Ascending aorta (tissue), 2 donors: Measurements from ENCODE around the gene PRR15L. TPM values are rescaled to one million over a fixed set of nuclear protein-coding genes. Genes with fewer than 3 reads are reported as not detected.
"Not testable (repeated sequence)": the region's sequence is repeated elsewhere in the genome, so short reads cannot be mapped to it uniquely, and the experiment has no call there.

Experiments
- DNase-seq, 2 donors: peaks; one replicate each; pipeline ENCODE4 v3.0.0-alpha.2; 2019; ENCODE audit warnings: low spot score in 2 of 2
- H3K27ac ChIP-seq, 2 donors: fragments of 200-600 bp; sonication (generic); one replicate each; pipeline ENCODE4 v1.5.1; 2016 to 2017; ENCODE audit warnings: mild to moderate bottlenecking in 1 of 2
- H3K27me3 ChIP-seq: fragments of 200-600 bp; sonication (generic); one replicate; pipeline ENCODE4 v1.5.1; 2017
- H3K36me3 ChIP-seq, 2 donors: fragments of 200-600 bp; sonication (generic); one replicate each; pipeline ENCODE4 v1.5.1; 2016
- H3K4me1 ChIP-seq, 2 donors: fragments of 200-600 bp; sonication (generic); one replicate each; pipeline ENCODE4 v1.5.1; 2016 to 2017; ENCODE audit warnings: mild to moderate bottlenecking in 1 of 2
- H3K4me3 ChIP-seq, 2 donors: fragments of 200-600 bp; sonication (generic); one replicate each; pipeline ENCODE4 v1.5.1; 2016 to 2017; ENCODE audit warnings: mild to moderate bottlenecking in 1 of 2
- H3K9me3 ChIP-seq, 2 donors: fragments of 200-600 bp; sonication (generic); one replicate each; pipeline ENCODE4 v1.5.1; 2016
- CTCF ChIP-seq, 3 experiments: fragments of 200-600 bp in 2 of 3; fragments of 450-650 bp in 1 of 3; sonication (generic) in 2 of 3; IDR thresholded peaks; one replicate each; pipeline ENCODE4 v1.5.1; 2016 to 2019; ENCODE audit warnings: antibody characterized with exemption in 3 of 3, mild to moderate bottlenecking in 1 of 3, moderate library complexity in 1 of 3
- intact Hi-C: fragments of 100-400 bp; cut with DNase I; formaldehyde crosslinking; loops from one replicate; pipeline ENCODE4 v1.15.1; 2023
- total RNA-seq: library from RNA; depleted of rRNA; stranded (reverse); fragments of >200 nt; gene quantifications from one replicate; pipeline ENCODE4 v1.1.0, GENCODE V29; 2016

The PRR15L gene
- total RNA-seq, 1 donor from 2014 or later: not detected

- intact Hi-C loops: no loop called here
- H3K27ac ChIP-seq: no peak overlapping the region
- H3K36me3 ChIP-seq: peaks cover 0 to 3% of the 10 kb centered on the region in 2 donors
- DNase-seq: no peak
- H3K9me3 ChIP-seq: no peaks in the 10 kb centered on the region
- H3K27me3 ChIP-seq: no peaks in the 10 kb centered on the region
- H3K4me1 ChIP-seq: peaks cover 7 to 10% of the 10 kb centered on the region in 2 donors
- no peak overlapping the region for H3K4me3 ChIP-seq
- no peak for TF ChIP-seq CTCF (IDR thresholded peaks at IDR 0.05)
These were observed 19.7 kb downstream of the PRR15L start for GRCh38 chr17:47937941-47938340.

GRCh38 chr17:47935961-47936360 is 21.7 kb downstream of the PRR15L start:
- intact Hi-C loops: no loop called here

DNA sequence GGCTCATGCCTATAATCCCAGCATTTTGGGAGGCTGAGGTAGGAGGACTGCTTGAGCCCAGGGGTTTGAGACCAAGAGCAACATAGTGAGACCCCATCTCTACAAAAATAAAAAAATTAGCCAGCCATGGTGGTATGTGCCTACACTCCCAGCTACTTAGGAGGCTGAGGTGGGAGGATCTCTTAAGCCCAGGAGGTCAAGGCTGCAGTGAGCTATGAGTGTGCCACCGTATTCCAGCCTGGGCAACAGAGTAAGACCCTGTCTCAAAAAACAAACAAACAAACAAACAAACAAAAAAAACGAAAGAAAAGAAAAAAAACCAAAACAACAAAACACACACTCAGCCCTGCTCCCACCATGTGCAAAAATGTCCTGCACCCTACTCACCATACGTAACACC is 22.2 kb downstream of the PRR15L start:
- DNase-seq, H3K27me3 ChIP-seq, H3K9me3 ChIP-seq, H3K36me3 ChIP-seq, H3K4me3 ChIP-seq, H3K27ac ChIP-seq, intact Hi-C loops, H3K4me1 ChIP-seq: not testable (repeated sequence)

More at GRCh38 chr17:47935961-47936360, 21.7 kb downstream of the PRR15L start:
- DNase-seq: no peak
- Histone ChIP-seq H3K9me3 (no peaks in the 10 kb centered on the region), H3K27me3 (no peaks in the 10 kb centered on the region), H3K4me1 (peaks cover 0 to 3% of the 10 kb centered on the region in 2 donors), H3K4me3 (no peak overlapping the region), H3K27ac (no peak overlapping the region), H3K36me3 (peaks cover 0 to 3% of the 10 kb centered on the region in 2 donors)
- TF ChIP-seq CTCF (IDR thresholded peaks at IDR 0.05): no peak

- TF ChIP-seq CTCF (IDR thresholded peaks at IDR 0.05): no peak
- H3K36me3 ChIP-seq: peaks cover 3 to 5% of the 10 kb centered on the region in 2 donors
- H3K27ac ChIP-seq: no peak overlapping the region
- intact Hi-C loops: no loop called here
- no peaks in the 10 kb centered on the region for H3K9me3 ChIP-seq
- H3K27me3 ChIP-seq: no peaks in the 10 kb centered on the region
- no peaks in the 10 kb centered on the region for H3K4me1 ChIP-seq
- no peak overlapping the region for H3K4me3 ChIP-seq
- DNase-seq: no peak
These were observed 22.8 kb downstream of the PRR15L start for GRCh38 chr17:47934856-47935255.

GRCh38 chr17:47931848-47932247 is 25.8 kb downstream of the PRR15L start:
- H3K4me3 ChIP-seq: no peak overlapping the region
- H3K36me3 ChIP-seq: peaks cover 4 to 25% of the 10 kb centered on the region in 2 donors
- no peaks in the 10 kb centered on the region for H3K9me3 ChIP-seq
- no peaks in the 10 kb centered on the region for H3K4me1 ChIP-seq
- H3K27me3 ChIP-seq: no peaks in the 10 kb centered on the region
- intact Hi-C loops: no loop called here
- no peak for DNase-seq
- no peak overlapping the region for H3K27ac ChIP-seq
- no peak for TF ChIP-seq CTCF (IDR thresholded peaks at IDR 0.05)

GRCh38 chr17:47929218-47930000 is 28.3 kb downstream of the PRR15L start:
- TF ChIP-seq CTCF (IDR thresholded peaks at IDR 0.05): no peak
- intact Hi-C loops: no loop called here
- Histone ChIP-seq H3K36me3 (peaks cover 19 to 49% of the 10 kb centered on the region in 2 donors), H3K4me3 (no peak overlapping the region), H3K9me3 (no peaks in the 10 kb centered on the region), H3K27me3 (no peaks in the 10 kb centered on the region), H3K27ac (no peak overlapping the region), H3K4me1 (no peaks in the 10 kb centered on the region)
- DNase-seq: no peak
